ENCODE data around the gene LRRC49. TPM values are rescaled to one million over a fixed set of nuclear protein-coding genes. Genes with fewer than 3 reads are reported as not detected.

LRRC49 gene
- total RNA-seq, 2 donors from 2014 or later: 23.4 to 35.3 TPM

- no peak for TF ChIP-seq CTCF (IDR thresholded peaks at IDR 0.05)
- no peak for DNase-seq (ENCODE audit: low spot score)
- no peaks in the 10 kb centered on the region for H3K4me1 ChIP-seq
- H3K27me3 ChIP-seq: no peaks in the 10 kb centered on the region
- no peak overlapping the region for H3K4me3 ChIP-seq
- no peaks in the 10 kb centered on the region for H3K36me3 ChIP-seq
- H3K27ac ChIP-seq: no peak overlapping the region
- H3K9me3 ChIP-seq: no peaks in the 10 kb centered on the region
Measured at GRCh38 chr15:71091601-71092000, 199.0 kb downstream of the LRRC49 start.

GRCh38 chr15:71092056-71092600 lies 199.5 kb downstream of the LRRC49 start:
- TF ChIP-seq CTCF (IDR thresholded peaks at IDR 0.05): no peak
- H3K4me1 ChIP-seq: no peaks in the 10 kb centered on the region
- no peaks in the 10 kb centered on the region for H3K27me3 ChIP-seq
- H3K27ac ChIP-seq: no peak overlapping the region
- no peaks in the 10 kb centered on the region for H3K9me3 ChIP-seq
- no peak for DNase-seq (ENCODE audit: low spot score)
- H3K4me3 ChIP-seq: no peak overlapping the region
- H3K36me3 ChIP-seq: no peaks in the 10 kb centered on the region

- H3K9me3 ChIP-seq: no peaks in the 10 kb centered on the region
- DNase-seq (ENCODE audit: low spot score): no peak
- H3K27ac ChIP-seq: no peak overlapping the region
- no peaks in the 10 kb centered on the region for H3K4me1 ChIP-seq
- no peak for TF ChIP-seq CTCF (IDR thresholded peaks at IDR 0.05)
- no peak overlapping the region for H3K4me3 ChIP-seq
- H3K27me3 ChIP-seq: no peaks in the 10 kb centered on the region
- no peaks in the 10 kb centered on the region for H3K36me3 ChIP-seq
Measured at GRCh38 chr15:71093054-71094024, 200.7 kb downstream of the LRRC49 start.

GRCh38 chr15:71094137-71094536 lies 201.5 kb downstream of the LRRC49 start:
- H3K4me3 ChIP-seq: no peak overlapping the region
- DNase-seq (ENCODE audit: low spot score): no peak
- no peaks in the 10 kb centered on the region for H3K36me3 ChIP-seq
- H3K27ac ChIP-seq: no peak overlapping the region
- no peak for TF ChIP-seq CTCF (IDR thresholded peaks at IDR 0.05)
- H3K9me3 ChIP-seq: no peaks in the 10 kb centered on the region
- H3K27me3 ChIP-seq: no peaks in the 10 kb centered on the region
- no peaks in the 10 kb centered on the region for H3K4me1 ChIP-seq

- Histone ChIP-seq H3K27me3 (no peaks in the 10 kb centered on the region), H3K4me1 (no peaks in the 10 kb centered on the region), H3K36me3 (no peaks in the 10 kb centered on the region), H3K27ac (no peak overlapping the region), H3K9me3 (no peaks in the 10 kb centered on the region), H3K4me3 (no peak overlapping the region)
- no peak for DNase-seq (ENCODE audit: low spot score)
- no peak for TF ChIP-seq CTCF (IDR thresholded peaks at IDR 0.05)
Measured at GRCh38 chr15:71096676-71097075, 204.1 kb downstream of the LRRC49 start.

Measured in right atrium auricular region (tissue), 2 donors.